Eye (tissue), 1 donor: ENCODE data around the gene MPC2.
A peak's percentile ranks its signal among the peaks of the same experiment; 100 is the strongest.

ENCODE experiments used
- DNase-seq: peaks from one replicate; pipeline ENCODE4 v3.0.0-alpha.2; 2015

MPC2 gene

DNA sequence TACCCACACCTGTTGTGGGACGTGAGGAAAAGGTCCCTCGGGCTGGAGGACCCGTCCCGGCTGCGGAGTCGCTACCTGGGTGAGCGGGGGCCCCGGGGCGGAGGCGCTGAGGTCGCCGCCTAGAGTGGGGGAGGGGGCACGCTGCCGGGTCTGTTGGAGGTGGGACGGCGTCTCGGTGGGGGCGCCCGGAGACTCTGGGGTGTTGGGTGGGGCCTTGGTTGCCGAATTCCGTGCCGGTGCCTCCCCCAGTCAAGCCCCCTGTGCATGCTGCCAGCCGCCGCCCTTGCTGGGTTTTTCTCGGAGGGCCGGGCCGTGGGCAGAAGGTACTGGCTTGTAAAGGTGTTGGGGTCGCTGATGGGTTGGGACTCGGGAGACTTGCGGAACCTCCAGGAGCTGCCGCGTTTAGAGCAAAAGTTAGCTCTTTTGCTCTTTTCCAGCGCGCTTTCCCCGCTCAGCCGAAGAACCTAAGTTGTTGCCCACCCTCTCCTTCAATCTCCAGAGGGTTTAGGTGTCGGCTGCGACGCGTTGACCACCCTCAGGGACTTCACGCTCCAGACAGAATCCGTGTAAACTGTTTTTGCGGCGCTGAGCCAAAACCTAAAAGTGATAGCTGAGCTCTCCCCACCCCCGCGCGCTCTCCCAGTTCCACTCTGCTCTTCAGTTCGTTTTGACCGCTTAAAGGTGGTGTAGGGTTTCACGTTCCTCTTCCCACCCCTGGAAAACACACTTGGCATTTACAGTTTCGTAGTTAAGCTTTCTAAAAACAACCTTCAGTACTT is at the start of gene MPC2:
Gene MPC2, minus strand, starts transcription at position 143 of the 779 bp plus-strand sequence. CDS start 1,231 bp downstream, outside the sequence.
- peak; percentile 85 for DNase-seq

DNA sequence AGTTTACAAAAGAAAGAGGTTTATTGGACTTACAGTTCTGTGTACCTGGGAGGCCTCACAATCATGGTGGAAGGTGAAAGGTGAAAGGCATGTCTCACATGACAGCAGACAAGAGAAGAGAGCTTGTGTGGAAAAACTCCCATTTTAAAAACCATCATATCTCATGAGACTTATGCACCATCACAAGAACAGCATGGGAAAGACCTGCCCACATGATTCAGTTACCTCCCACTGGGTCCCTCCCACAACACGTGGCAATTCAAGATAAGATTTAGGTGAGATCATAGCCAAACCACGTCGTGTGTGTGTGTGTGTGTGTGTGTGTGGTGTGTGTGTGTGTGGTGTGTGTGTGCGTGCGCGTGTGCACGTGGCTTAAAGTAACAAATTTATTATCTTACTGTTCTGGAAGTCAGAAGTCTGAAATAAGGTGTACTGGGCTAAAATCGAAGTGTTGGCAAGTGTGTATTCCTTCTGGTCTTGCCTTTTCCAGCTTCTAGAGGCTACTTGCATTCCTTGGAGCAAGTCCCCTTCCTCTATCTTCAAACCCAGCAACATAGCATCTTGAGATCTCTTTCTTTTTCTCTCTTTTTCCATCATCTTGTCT is 48.1 kb upstream of the MPC2 start:
- no peak for DNase-seq

DNA sequence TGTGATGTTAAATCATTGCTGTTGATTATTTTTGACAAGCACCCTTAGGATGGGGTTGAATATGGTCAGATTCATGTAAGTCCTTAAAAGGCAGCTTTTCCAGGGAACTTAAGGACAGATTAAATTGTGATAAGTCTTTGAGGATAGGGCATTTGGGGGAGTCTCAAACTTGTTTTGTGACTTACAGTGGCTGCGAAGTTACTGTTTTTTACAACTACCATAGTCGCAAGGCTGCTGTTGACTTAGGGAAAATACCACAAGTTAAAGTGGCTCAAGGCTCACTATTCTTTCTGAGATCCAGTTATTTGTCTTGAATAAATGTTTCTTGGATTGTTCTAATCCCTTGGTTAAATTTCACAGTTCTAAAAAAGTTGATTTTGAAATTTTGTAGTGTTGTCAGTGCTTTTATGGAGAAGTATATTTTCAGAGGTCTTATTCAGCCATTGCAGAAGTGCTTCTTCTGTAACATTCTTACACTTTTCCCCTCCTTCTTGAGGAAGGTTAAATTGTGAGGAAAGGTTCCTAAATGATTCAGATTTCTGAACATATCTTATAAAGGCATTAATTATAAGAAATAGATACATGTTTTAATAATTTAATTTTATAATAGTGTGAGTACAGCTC is 47.0 kb upstream of the MPC2 start:
- no peak for DNase-seq

DNA sequence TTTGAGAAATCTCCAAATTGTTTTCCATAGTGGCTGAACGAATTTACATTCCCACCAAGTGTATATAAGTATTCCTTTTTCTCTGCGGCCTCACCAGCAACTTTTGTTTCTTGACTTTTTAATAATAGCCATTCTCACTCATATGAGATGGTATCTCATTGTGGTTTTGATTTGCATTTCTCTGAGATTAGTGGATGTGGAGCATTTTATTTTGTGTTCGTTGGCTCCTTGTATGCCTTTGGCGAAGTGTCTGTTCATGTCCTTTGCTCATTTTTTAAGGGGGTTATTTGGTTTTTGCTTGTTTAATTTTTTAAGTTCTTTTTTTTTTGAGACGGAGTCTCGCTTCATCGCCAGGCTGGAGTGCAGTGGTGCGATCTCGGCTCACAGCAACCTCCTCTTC is 45.1 kb upstream of the MPC2 start:
- no peak for DNase-seq

DNA sequence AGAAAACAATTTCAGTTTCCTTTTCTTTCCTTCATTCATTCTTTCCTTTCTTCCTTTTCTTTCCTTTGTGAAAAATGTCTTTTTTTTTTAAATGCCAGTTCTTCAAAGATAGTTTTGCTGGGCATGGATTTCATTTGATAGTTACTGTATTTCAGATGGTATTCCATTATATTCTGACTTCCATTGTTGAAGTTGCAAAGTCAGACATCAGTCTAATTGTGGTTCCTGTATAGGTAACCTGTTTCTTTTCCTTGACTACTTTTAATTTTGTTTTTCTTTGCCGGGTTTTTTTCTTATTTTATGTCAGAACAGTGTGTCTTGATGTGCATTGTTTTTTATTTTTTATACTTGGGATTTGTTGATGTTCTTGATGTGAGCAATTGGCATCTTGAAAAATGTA is 40.4 kb upstream of the MPC2 start:
- DNase-seq, result no peak

DNA sequence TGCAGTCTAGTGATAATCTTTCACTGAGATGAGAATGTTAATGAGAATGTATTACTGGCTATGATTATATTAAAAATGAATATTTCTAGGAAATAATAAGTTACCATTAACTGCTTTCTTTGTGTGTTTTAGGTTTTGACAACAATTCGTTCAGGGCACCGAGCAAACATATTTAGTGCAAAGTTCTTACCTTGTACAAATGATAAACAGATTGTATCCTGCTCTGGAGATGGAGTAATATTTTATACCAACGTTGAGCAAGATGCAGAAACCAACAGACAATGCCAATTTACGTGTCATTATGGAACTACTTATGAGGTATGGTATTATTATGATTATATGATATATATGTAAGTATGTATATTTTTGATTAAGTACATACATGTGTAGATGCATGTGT is 37.8 kb upstream of the MPC2 start:
- DNase-seq, result no peak

DNA sequence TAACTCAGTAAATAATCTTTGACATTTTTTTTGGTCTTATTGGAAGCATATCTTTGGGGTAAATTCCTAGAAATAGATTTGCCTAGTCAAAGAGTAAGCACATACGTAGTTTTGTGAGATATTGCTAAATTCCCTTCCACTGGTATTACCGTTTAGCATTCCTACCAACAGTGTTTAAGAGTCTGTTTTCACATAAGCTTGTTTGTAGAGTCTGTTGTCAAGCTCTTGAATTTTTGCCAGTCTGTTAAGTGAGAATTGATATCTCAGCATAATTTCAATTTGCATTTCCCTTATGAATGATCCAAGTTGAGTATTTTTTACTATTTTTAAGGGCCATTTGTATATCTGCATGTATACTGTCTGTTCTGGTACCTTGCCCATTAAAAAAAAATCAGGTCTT is 37.0 kb upstream of the MPC2 start:
- no peak for DNase-seq

DNA sequence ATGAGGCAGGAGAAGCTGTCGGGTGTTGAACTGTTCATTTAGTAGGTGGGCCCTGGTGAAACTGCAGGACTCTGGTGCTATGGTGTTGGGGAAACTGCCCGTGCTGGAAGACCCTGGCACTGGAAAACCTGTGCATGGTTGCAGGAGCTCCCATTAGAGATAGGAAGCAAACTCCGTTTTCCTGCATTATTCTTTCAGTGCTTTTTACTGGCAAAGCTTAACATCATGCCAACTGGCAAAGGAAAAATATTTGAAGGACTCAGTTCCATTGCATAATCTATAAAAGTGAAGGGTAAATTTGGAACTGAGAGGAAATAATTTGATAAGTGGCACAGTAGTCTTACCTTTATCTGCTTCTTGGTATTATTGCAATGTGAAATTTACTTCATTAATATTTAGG is 31.7 kb upstream of the MPC2 start:
- DNase-seq, result no peak

DNA sequence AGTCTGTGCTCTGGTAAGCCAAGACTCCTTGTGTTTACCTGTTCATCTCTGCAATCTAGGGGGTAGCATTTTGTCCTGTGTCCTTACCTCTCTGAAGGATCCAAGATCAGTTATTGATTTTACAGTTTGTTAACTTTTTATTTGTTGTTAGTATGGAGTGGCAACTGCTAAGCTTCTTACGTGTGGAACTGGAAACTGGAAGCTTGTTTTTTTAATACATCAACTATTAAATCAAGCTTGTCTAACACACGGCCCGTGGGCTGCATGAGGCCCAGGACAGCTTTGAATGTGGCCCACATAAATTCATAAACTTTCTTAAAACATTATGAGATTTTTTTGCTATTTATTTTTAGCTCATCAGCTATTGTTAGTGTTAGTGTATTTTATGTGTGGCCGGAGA is 29.2 kb upstream of the MPC2 start:
- no peak for DNase-seq

DNA sequence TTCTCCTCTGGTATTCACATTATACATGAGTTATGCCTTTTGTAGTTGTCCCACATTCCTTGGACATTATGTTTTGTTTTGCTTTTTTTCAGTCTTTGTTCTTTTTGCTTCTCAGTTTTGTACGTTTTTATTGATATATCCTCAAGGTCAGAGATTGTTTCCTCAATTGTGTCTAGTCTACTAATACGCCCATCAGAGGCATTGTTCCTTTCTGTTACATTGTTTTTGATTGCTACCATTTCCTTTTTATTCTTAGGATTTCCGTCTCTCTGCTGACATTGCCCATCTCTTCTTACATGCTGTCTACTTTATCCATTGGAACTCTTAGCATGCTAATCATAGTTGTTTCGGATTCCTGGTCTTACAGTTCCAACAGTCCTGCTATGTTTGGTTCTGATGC is 27.8 kb upstream of the MPC2 start:
- no peak for DNase-seq

DNA sequence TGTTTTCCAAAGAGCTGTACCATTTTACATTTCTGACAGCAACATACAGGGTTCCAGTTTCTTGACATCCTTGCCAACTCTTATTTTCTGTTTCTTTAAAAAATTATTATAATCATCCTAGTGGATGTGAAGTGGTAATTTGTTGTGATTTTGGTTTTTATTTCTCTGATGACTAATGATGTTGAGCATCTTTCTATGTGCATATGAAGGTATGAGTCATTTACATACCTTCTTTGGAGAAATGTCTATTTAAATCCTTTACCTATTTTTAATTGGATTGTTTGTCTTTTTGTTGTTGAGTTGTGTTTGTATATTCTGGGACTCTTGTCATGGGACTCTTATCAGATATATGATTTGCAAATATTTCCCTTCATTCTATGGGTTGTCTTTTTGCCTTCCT is 20.8 kb upstream of the MPC2 start:
- DNase-seq, result no peak

DNA sequence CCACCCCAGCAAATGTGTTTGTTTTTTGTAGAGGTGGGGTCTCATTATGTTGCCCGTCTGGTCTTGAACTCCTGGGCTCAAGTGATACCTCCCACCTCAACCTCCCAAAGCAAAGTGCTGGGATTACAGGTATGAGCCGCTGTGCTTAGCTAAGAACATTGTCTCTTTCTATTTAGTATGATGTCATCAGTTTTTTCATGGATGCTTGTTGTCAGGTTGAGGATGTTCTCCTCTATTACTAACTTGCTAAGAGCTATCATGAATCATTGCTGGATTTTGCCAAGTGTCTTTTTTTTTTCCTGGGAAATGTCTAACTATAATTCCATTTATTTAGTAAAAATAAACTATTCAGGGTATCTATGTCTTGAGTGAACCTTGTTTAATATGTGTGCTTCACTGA is 19.0 kb upstream of the MPC2 start:
- DNase-seq, result no peak

DNA sequence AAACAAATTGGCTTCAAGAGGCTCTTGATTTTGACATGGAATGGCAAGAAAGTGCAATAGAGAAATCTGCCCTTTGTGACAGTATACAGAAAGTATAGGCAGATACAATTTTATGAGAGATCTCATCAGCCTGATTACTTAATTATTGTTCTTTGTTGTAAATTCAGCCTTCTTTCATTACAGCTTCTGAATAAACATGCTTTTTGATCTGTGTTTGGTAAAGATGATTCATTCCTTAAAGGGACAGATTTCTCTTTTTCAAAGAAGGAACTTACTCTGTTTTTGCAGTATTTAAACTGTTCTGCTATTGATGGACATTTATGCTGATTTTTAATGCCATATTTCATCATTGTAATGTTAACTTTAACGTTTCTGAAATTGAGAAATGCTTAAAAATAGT is 13.7 kb upstream of the MPC2 start:
- DNase-seq, result no peak

DNA sequence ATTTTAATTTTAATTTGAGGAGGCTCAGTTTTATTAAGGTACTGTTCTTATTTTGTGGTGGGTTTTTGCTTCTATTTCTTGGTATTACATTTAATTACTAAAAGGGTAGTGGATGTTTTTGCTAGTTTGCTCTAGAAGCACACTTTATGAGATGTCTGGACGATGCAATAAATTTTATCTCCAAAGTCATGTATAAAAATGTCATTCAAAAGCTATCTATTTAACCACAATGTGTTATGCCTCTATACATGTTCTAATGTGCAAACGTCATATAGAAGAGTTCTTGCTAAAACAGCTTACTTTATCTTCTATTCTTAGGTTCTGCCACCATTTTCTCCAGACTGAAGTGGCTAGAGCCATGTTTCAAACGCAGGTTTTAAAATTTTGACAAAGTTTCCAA is 12.9 kb upstream of the MPC2 start:
- no peak for DNase-seq

DNA sequence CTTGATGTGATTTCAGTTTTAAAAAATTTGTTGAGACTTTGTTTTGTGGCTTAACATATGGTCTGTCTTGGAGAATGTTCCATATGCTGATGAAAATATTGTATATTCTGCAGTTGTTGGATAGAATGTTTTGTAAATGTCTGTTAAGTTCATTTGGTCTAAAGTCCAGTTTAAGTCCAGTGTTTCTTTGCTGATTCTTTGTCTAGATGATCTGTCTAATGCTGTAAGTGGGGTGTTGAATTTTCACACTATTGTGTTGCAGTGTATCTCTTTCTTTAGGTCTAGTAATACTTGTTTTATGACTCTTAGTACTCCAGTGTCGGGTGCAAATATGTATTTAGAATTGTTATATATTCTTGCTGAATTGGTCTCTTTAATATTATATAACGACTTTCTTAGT is 10.9 kb upstream of the MPC2 start:
- no peak for DNase-seq

DNA sequence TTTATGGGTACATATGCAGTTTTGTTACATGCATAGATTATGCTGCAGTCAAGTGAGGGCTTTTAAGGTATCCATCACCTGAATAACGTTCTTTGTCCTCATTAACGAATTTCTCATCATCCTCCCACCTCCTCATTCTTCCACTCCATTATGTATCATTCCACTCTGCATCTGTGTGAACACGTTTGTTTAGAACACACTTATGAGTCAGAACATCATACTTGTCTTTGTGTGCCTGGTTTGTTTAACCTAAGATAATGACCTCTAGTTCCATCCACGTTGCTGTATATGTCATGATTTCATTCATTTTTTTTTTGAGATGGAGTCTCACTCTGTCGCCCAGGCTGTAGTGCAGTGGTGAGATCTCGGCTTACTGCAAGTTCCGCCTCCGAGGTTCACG is 6.7 kb upstream of the MPC2 start:
- no peak for DNase-seq

DNA sequence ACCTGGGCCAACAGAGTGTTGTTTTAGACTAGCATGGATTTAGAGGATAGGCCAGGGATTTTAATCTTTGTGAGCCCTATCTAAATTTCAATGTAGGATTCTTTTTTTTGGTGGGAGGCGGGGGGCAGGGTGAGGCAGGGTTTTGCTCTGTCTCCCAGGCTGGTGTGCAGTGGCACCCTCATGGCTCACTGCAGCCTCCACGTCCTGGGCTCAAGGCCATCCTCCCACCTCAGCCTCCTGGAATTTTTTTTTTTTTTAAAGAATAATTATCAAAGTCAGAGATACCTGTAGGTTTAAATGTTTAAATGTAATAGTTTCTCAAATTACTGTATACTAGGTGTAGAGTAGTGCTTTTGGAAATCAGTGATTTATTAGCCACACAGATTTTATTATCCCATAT is 3.4 kb upstream of the MPC2 start:
- DNase-seq, result no peak

DNA sequence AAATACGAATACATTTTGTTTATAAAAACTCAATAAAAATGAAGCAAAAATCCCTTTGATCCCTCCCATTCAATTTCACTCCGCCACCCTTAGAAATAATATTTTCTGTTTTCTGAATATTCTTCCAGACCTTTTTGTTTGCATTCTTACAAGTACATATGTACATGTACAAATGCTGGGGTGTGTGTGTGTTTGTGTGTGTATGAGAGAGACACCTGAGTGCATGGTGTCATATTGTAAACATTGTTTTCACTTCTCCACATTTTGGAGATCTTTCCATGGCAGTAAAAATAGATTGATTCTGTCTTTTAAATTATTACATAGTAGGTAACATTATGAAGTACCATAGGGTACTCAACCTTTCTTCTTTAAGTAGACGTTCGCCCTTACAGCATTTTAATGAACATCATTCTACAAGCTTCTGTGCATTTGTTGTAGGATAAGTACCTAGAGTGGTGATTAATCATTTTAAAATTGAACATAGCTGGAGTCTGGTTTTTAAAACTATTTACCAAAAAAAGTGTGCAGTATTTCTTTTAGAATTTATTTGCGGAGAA is 1.3 kb upstream of the MPC2 start:
- DNase-seq, result peak; percentile 18

DNA sequence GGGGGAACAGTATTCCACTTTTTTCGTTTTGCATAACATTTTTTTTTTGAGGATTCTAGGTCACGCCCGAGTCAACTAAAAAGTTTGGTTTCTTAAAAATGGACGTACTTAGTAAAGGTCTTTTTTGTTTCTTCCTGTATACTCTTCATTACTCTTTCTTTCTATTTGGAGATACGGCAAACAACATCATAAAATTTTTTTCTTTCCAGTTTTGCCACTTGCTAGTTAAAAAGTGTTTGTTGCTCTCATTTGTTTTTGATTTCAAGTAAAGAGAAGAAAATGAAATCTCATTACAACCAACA is 788 bp upstream of the MPC2 start:
- DNase-seq, result no peak

DNA sequence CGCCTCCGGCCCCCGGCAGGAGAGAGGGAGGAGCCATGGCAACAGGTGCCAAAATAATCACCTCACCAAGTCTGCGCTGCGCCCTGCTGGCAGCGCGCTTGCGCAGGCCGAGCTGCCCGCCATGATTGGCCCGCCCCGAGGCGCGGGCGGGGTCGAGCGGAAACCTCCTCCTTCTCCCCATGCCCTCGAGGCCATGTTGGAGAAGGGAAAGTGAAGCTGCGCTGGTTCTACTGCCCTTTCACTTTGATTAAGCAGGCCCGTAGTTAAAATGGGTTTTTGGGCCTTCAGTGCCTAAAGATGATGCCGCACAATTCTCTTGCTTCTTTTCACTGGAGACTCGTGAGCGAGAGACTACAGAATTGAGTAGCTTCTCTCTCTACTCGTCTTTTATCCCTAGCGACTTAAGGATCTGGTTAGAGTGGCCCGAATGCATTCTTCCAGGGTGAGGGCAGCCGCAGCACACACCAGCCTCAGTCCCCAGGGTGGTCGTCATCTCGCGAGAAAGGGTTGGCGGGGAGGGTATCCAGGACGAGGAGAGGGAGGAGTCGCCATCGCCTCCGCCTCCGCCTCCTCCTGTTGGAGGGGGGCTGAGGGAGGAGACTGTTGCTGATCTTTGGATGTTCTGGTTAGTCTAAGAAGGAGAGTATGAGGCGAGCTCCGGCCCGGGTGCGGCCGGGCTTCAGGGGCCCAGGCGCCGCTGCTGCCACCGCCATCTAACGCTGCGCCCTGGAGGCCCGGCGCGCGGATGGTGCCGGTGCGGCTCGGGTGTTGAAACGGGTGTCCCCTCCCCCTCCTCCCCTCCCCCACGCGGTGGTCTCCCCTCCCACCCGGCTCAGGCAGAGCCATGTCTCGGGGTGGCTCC is 573 bp downstream of the MPC2 start, which contains the start of gene DCAF6:
Gene DCAF6, plus strand, starts transcription at position 616 of the 862 bp plus-strand sequence. Its CDS starts 229 bp downstream, at position 845.
- DNase-seq, result peak; percentile 100

DNA sequence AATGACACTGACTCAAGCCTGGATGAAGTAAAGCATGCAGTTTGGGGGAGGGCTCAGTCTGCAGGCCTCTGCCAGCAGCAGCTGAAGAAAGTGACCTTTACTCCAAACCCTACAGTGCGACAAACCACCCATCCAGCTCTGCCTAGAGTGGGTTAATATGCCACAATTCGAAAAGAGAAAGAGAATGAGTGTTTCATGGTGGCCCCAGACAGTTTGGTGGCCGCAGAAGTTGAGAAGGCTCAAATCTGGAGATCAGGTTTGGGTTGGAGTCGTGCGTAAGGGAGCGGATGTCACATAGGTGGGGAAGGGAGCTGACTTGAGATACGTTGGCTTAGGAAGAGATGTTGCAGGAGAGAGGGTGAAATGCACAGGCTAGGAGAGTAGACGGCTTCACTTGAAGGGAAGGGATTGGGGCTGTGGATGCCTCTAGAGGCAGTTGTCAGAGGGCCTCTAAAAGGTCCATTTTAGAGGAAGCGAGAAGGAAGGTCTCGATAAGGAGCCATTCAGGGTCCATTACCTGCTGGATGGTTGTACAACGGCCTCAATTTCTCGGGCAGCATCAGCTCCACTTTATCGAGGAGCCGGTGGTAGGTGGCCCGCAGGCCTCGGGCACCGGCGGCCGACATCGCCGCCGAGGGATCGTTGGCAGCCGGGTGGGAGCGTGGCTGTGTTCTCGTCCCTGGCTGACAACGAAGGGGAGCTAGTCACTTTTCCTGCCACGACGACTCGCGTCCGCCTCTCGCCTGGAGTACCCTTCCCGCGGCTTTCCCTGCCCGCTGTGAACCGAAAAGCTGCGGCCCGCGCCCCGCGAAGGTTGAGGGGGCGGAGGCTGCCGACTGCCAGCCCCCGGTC is 1.4 kb downstream of the MPC2 start:
- no peak for DNase-seq
